Measurements from ENCODE around the gene KCNA3.

The KCNA3 gene

GRCh38 chr1:110647254-110647891 is 27.4 kb downstream of the KCNA3 start:
- no peak overlapping the region for H3K4me3 ChIP-seq (ENCODE audit: low read depth, low read length)
- no peak for DNase-seq (ENCODE audit: low read depth, low spot score)
- no peak for TF ChIP-seq CTCF (IDR thresholded peaks at IDR 0.05; ENCODE audit: low read depth, low read length)
- in situ Hi-C loops (cut with HindIII; ENCODE audit: low sequenced_read_pairs): no loop called here

- TF ChIP-seq CTCF (IDR thresholded peaks at IDR 0.05; ENCODE audit: low read depth, low read length): no peak
- in situ Hi-C loops (cut with HindIII; ENCODE audit: low sequenced_read_pairs): no loop called here
- H3K4me3 ChIP-seq (ENCODE audit: low read depth, low read length): no peak overlapping the region
- no peak for DNase-seq (ENCODE audit: low read depth, low spot score)
Measured at GRCh38 chr1:110645821-110646735, 28.7 kb downstream of the KCNA3 start.

DNA sequence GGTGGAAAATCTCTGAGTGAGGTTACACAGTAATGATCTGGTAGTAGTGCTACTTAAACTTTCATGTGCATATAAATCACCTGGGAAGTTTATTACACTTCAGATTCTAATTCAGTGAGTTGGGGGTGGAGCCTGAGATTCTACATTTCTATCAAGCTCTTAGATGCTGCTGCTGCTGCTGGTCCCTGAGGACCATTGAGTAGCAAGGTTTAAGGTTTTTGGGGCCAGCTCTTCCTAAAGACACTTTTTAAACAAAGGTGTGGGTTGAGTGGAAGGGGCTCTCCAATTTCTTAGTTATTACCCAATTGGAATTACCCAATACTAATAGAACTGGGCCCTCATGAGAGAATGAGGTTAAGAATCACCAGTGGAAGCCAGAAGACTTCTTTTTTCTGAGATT is 29.5 kb downstream of the KCNA3 start:
- DNase-seq (ENCODE audit: low read depth, low spot score): no peak
- in situ Hi-C loops (cut with HindIII; ENCODE audit: low sequenced_read_pairs): no loop called here
- TF ChIP-seq CTCF (IDR thresholded peaks at IDR 0.05; ENCODE audit: low read depth, low read length): no peak
- no peak overlapping the region for H3K4me3 ChIP-seq (ENCODE audit: low read depth, low read length)

- no peak overlapping the region for H3K4me3 ChIP-seq (ENCODE audit: low read depth, low read length)
- no peak for DNase-seq (ENCODE audit: low read depth, low spot score)
- TF ChIP-seq CTCF (IDR thresholded peaks at IDR 0.05; ENCODE audit: low read depth, low read length): no peak
- in situ Hi-C loops (cut with HindIII; ENCODE audit: low sequenced_read_pairs): no loop called here
Measured at GRCh38 chr1:110643879-110644472, 30.8 kb downstream of the KCNA3 start.

GRCh38 chr1:110639724-110640386 is 34.9 kb downstream of the KCNA3 start:
- no peak for DNase-seq (ENCODE audit: low read depth, low spot score)
- TF ChIP-seq CTCF (IDR thresholded peaks at IDR 0.05; ENCODE audit: low read depth, low read length): no peak
- no peak overlapping the region for H3K4me3 ChIP-seq (ENCODE audit: low read depth, low read length)
- in situ Hi-C loops (cut with HindIII; ENCODE audit: low sequenced_read_pairs): no loop called here

DNA sequence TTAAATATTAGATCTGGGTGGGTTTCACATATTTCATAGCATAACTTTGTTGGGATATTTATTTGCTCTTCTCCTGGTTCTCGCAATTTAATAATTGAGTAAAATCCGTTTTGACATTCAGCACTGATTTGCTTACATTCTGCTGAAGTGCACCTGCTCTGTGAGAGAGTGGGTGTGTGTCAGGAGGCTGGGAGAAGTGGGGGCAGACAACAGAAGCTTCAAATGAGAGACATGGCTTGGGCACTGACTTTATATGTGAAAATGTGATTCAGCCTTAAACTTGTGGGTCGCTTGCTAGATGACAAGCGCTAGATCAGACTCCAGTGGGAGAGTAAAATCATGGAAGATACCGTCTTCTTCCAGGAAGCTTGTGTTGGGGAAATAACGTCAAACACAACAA is 36.2 kb downstream of the KCNA3 start:
- in situ Hi-C loops (cut with HindIII; ENCODE audit: low sequenced_read_pairs): no loop called here
- TF ChIP-seq CTCF (IDR thresholded peaks at IDR 0.05; ENCODE audit: low read depth, low read length): no peak
- H3K4me3 ChIP-seq (ENCODE audit: low read depth, low read length): no peak overlapping the region
- DNase-seq (ENCODE audit: low read depth, low spot score): no peak
